GM19438 (cell line): ENCODE measurements around the gene PTGFRN.
"Not testable (repeated sequence)": the region's sequence is repeated elsewhere in the genome, so short reads cannot be mapped to it uniquely, and the experiment has no call there.

Experiments
- ATAC-seq: cut with Tn5 transposase; IDR thresholded peaks from one replicate; pipeline ENCODE4 v1.9.1; 2021; ENCODE audit warnings: low read depth; ENCODE audit not compliant: unreplicated experiment

PTGFRN gene

GRCh38 chr1:116962987-116963639 is 53.4 kb downstream of the PTGFRN start:
- no peak for ATAC-seq

DNA sequence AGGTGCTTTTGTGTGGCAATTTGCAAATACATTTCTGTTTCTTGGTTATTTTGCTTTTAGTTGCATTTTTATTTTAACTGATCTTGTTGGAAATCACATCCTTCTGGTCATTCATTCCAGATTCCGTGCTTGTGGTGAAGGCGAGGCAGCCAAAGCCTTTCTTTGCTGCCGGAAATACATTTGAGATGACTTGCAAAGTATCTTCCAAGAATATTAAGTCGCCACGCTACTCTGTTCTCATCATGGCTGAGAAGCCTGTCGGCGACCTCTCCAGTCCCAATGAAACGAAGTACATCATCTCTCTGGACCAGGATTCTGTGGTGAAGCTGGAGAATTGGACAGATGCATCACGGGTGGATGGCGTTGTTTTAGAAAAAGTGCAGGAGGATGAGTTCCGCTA is 57.1 kb downstream of the PTGFRN start:
- no peak for ATAC-seq

DNA sequence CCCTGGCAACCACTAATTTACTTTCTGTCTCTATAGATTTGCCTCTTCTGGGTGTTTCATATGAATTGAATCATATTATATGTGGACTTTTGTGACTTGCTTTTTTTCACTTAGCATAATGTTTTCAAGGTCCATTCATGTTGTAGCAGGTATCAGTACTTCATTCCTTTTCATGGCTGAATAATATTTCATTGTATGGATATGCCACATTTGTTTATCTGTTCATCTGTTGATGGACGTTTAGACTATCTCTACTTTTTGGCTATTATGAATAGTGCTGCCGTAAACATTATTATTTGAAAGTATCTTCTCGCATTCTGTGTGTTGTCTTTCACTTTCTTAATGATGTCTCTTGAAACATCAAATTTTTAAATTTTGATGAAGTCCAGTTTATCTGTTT is 59.0 kb downstream of the PTGFRN start:
- ATAC-seq = no peak

DNA sequence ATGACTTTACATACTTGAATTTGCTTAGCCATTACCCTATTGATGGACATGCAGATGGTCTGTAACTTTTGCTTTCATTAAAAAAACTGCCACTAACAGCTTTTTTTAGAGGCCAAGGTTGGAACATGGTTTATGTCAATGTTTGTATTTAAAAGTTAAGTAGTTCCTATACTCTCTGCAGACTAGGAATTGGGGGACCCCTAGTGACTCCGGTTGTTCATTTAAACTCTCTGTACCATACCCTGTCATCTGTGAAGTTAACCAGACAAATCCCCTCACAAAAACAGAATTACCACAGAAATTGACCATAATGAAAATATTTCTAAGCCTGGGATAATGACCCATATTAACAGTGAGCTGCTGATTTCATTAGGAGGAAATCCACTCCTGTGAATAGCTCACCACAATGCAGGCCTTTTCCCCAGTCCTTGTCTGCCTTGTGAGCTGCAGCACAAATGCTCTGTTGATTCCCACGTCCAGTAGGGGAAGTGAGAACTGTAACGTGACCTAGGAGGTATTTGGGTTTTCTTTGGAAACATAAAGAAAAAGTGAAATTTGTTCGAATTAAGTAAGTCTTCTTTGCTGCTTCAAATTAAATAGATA is 61.6 kb downstream of the PTGFRN start:
- no peak for ATAC-seq

- ATAC-seq = no peak
Measured at GRCh38 chr1:116971965-116972673, 62.4 kb downstream of the PTGFRN start.

DNA sequence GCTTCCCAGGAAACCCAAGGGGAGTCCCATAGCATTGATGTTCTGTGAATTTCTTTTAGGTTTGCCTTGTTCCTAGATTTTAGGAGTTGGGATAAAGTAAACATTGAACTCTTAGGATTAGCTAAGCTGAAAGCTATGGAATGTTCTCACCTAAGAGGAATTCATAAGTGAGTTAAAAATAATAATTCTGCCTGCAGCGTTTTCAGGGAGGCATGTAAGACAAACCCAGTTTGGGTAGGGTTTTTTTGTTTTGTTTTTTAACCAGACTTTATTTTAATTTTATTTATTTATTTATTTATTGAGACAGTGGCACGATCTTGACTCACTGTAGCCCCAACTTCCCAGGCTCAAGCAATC is 62.9 kb downstream of the PTGFRN start:
- ATAC-seq = no peak

DNA sequence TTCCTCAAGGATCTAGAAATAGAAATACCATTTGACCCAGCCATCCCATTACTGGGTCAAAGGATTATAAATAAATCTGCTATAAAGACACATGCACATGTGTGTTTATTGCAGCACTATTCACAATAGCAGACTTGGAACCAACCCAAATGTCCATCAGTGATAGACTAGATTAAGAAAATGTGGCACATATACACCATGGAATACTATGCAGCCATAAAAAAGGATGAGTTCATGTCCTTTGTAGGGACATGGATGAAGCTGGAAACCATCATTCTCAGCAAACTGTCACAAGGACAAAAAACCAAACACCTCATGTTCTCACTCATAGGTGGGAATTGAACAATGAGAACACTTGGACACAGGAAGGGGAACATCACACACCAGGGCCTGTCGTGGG is 70.6 kb downstream of the PTGFRN start:
- ATAC-seq = not testable (repeated sequence)

- ATAC-seq = no peak
Measured at GRCh38 chr1:116981521-116982037, 71.9 kb downstream of the PTGFRN start.

DNA sequence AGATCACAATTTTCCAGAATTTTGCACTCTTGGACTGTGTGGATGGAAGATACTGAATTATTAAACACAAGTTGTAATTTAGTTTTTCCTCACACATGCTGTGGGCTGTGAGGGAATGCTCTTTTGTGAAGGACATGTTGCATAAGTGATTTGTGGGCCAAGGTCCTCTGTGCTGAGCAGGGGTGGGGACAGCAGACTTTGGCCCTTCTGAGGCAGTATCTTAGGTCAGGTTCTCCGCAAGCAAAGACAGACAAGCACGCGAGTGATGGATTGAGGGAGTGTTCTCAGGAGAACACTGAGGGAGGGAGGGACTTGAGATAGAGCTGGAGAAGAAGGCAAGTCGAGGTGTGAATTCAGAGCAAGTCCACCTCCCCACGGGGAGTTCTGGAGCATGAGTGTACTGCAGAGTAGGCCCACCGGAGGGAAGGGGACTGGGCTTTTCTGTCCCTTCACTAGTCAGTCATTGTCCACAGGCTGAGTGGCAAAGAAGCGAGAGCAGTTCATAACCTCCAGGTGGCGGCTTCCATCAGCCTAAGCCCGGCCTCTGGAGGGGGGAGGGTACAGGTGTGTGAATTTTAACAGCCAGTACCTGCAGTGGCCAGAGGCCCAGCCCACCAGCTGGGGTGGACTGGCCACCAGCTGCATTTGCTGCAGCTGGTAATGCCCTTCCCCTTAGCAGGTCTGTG is 72.7 kb downstream of the PTGFRN start:
- no peak for ATAC-seq

DNA sequence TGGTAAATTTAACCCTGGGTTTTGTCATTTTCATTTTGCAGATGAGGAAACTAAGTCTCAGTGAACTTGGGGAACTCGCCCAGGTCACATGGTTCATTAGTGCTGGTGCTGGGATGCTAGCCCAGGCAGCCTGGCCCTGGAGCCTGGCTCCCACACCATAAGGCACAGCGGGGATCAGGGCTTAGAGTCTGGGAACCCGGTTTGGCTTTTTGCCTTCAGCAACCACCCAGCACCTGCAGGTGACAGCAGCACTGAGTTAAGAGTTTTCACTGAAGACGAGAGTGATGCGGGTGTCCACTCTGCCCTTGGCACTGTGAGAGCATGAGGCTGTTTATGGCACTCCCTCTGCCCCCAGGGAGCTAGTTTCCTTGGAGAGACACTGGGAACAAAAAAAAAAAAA is 73.4 kb downstream of the PTGFRN start:
- ATAC-seq = no peak

- ATAC-seq = no peak
Measured at GRCh38 chr1:116983678-116984077, 74.0 kb downstream of the PTGFRN start.

GRCh38 chr1:116984406-116985160 is 74.9 kb downstream of the PTGFRN start:
- no peak for ATAC-seq

DNA sequence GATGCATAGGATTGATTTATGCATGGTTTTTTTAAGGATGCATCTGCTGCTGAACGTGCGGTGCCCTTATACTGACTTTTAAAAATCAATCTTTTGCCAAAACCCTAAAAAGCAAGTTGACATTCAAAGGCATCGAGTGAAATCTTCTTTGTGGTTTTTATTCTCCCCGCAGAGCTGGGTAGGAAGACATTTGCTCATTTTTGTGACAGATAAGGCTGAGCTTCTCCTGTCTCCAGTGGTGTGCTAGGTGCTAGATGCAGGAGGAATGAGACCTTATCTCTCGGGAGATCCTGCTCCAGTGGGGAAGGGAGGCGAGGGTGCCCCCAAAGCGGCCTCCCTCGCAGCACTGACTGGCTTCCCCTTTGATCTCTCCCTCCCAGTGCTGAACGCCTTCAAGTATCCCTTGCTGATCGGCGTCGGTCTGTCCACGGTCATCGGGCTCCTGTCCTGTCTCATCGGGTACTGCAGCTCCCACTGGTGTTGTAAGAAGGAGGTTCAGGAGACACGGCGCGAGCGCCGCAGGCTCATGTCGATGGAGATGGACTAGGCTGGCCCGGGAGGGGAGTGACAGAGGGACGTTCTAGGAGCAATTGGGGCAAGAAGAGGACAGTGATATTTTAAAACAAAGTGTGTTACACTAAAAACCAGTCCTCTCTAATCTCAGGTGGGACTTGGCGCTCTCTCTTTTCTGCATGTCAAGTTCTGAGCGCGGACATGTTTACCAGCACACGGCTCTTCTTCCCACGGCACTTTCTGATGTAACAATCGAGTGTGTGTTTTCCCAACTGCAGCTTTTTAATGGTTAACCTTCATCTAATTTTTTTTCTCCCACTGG is 76.9 kb downstream of the PTGFRN start:
- no peak for ATAC-seq

DNA sequence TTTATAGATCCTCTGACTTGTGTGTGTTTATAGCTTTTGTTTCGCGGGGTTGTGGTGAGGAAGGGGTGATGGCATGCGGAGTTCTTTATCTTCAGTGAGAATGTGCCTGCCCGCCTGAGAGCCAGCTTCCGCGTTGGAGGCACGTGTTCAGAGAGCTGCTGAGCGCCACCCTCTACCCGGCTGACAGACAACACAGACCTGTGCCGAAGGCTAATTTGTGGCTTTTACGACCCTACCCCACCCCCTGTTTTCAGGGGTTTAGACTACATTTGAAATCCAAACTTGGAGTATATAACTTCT is 77.5 kb downstream of the PTGFRN start:
- no peak for ATAC-seq

- no peak for ATAC-seq
Measured at GRCh38 chr1:116988248-116988647, 78.5 kb downstream of the PTGFRN start.

- ATAC-seq = no peak
Measured at GRCh38 chr1:116988908-116989307, 79.2 kb downstream of the PTGFRN start.

DNA sequence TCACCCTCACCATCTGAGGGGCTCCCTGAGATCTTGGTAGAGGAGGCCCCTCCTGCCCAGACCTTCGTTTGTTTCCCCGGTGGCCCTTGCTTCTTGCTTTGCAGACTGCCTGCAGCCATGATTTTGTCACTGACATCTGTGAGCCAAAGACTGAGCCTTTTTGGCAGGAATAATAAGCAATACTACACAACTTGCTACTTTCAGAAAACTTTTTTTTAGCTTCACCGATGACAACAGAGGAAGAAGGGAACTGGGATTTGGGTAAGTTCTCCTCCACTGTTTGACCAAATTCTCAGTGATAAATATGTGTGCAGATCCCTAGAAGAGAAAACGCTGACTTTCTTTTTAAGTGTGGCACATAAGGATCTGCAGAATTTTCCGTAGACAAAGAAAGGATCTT is 80.1 kb downstream of the PTGFRN start:
- ATAC-seq = no peak

- no peak for ATAC-seq
Measured at GRCh38 chr1:116990612-116991151, 81.0 kb downstream of the PTGFRN start.

- no peak for ATAC-seq
Measured at GRCh38 chr1:116991171-116991845, 81.6 kb downstream of the PTGFRN start.
